ENCODE data around the gene ARID3A. TPM values are rescaled to one million over a fixed set of nuclear protein-coding genes. Genes with fewer than 3 reads are reported as not detected.

The ARID3A gene
- total RNA-seq, 1 experiment from 2014 or later: 239 TPM

- Histone ChIP-seq H3K4me1 (no peaks in the 10 kb centered on the region), H3K4me3 (ENCODE audit: low read depth, low read length) (no peak overlapping the region), H3K36me3 (ENCODE audit: control insufficient read depth, insufficient read depth, low read length) (no peaks in the 10 kb centered on the region), H3K27me3 (replicated peaks; ENCODE audit: control insufficient read depth, insufficient read depth, low read length) (no peaks in the 10 kb centered on the region), H3K9me3 (no peaks in the 10 kb centered on the region)
- H3K9me3 Mint-ChIP-seq (ENCODE audit: unreplicated experiment): no peaks in the 10 kb centered on the region
- ChIA-PET POLR2A (no interaction called here), CTCF (interaction anchor here (1.0 kb wide), 1 partner anchor 296 kb away, joined by 3 read pairs; no protein-coding TSS in a partner anchor)
- no peaks in the 10 kb centered on the region for H3K4me1 Mint-ChIP-seq (ENCODE audit: low read depth, unreplicated experiment)
- no peak for DNase-seq
- intact Hi-C loops (cut with micrococcal nuclease; ENCODE audit: unreplicated experiment): no loop called here
- H3K36me3 Mint-ChIP-seq (ENCODE audit: insufficient read depth, unreplicated experiment): peaks cover 24% of the 10 kb centered on the region
- no peak overlapping the region for H3K27ac Mint-ChIP-seq (ENCODE audit: unreplicated experiment)
- H3K27me3 Mint-ChIP-seq (ENCODE audit: insufficient read depth, unreplicated experiment): no peaks in the 10 kb centered on the region
- TF ChIP-seq, protein P1, sequence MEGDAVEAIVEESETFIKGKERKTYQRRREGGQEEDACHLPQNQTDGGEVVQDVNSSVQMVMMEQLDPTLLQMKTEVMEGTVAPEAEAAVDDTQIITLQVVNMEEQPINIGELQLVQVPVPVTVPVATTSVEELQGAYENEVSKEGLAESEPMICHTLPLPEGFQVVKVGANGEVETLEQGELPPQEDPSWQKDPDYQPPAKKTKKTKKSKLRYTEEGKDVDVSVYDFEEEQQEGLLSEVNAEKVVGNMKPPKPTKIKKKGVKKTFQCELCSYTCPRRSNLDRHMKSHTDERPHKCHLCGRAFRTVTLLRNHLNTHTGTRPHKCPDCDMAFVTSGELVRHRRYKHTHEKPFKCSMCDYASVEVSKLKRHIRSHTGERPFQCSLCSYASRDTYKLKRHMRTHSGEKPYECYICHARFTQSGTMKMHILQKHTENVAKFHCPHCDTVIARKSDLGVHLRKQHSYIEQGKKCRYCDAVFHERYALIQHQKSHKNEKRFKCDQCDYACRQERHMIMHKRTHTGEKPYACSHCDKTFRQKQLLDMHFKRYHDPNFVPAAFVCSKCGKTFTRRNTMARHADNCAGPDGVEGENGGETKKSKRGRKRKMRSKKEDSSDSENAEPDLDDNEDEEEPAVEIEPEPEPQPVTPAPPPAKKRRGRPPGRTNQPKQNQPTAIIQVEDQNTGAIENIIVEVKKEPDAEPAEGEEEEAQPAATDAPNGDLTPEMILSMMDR (IDR thresholded peaks at IDR 0.05; ENCODE audit: insufficient read depth in 1 of 2, low read depth in 1 of 2, low read length in 1 of 2, severe bottlenecking in 1 of 2, unreplicated experiment in 1 of 2): no peak
- no TSS peak for BruUV-seq (replicated peaks)
- no peak overlapping the region for H3K4me3 Mint-ChIP-seq (ENCODE audit: unreplicated experiment)
These were observed 23.2 kb upstream of the ARID3A start for GRCh38 chr19:902446-903226.

- Histone ChIP-seq H3K36me3 (ENCODE audit: control insufficient read depth, insufficient read depth, low read length) (no peaks in the 10 kb centered on the region), H3K4me1 (no peaks in the 10 kb centered on the region), H3K9me3 (no peaks in the 10 kb centered on the region), H3K4me3 (ENCODE audit: low read depth, low read length) (no peak overlapping the region), H3K27me3 (replicated peaks; ENCODE audit: control insufficient read depth, insufficient read depth, low read length) (no peaks in the 10 kb centered on the region)
- H3K9me3 Mint-ChIP-seq (ENCODE audit: unreplicated experiment): no peaks in the 10 kb centered on the region
- CTCF ChIA-PET: interaction anchor here (1.0 kb wide), 1 partner anchor 296 kb away, joined by 3 read pairs; no protein-coding TSS in a partner anchor
- POLR2A ChIA-PET: no interaction called here
- intact Hi-C loops (cut with micrococcal nuclease; ENCODE audit: unreplicated experiment): no loop called here
- H3K36me3 Mint-ChIP-seq (ENCODE audit: insufficient read depth, unreplicated experiment): peaks cover 20% of the 10 kb centered on the region
- no peaks in the 10 kb centered on the region for H3K4me1 Mint-ChIP-seq (ENCODE audit: low read depth, unreplicated experiment)
- no peak overlapping the region for H3K27ac Mint-ChIP-seq (ENCODE audit: unreplicated experiment)
- no peak for DNase-seq
- H3K27me3 Mint-ChIP-seq (ENCODE audit: insufficient read depth, unreplicated experiment): no peaks in the 10 kb centered on the region
- TF ChIP-seq, protein P1 (IDR thresholded peaks at IDR 0.05; ENCODE audit: insufficient read depth in 1 of 2, low read depth in 1 of 2, low read length in 1 of 2, severe bottlenecking in 1 of 2, unreplicated experiment in 1 of 2): no peak
- no TSS peak for BruUV-seq (replicated peaks)
- H3K4me3 Mint-ChIP-seq (ENCODE audit: unreplicated experiment): no peak overlapping the region
These were observed 22.5 kb upstream of the ARID3A start for GRCh38 chr19:903266-903797.

DNA sequence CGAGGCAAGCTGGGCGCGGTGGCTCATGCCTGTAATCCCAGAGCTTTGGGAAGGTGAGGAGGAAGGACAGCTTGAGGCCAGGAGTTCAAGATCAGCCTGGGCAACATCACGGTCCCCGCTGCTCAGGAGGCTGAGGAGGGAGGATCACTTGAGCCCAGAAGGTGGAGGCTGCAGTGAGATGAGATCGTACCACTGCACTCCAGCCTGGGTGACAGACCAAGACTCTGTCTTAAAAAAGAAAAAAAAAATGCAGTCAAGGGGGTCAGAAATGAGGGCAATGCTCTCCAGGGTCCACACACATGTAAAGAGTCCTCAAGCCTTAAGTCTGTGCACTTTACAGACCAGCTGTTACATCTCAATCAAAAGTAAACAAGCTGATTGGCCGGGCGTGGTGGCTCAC is 21.3 kb upstream of the ARID3A start:
- Mint-ChIP-seq H3K27ac (ENCODE audit: unreplicated experiment) (no peak overlapping the region), H3K9me3 (ENCODE audit: unreplicated experiment) (no peaks in the 10 kb centered on the region), H3K27me3 (ENCODE audit: insufficient read depth, unreplicated experiment) (no peaks in the 10 kb centered on the region), H3K4me1 (ENCODE audit: low read depth, unreplicated experiment) (peaks cover 3% of the 10 kb centered on the region), H3K4me3 (ENCODE audit: unreplicated experiment) (no peak overlapping the region), H3K36me3 (ENCODE audit: insufficient read depth, unreplicated experiment) (peaks cover 20% of the 10 kb centered on the region)
- DNase-seq: no peak
- BruUV-seq (replicated peaks): no TSS peak
- ChIA-PET CTCF (interaction anchor here (0.6 kb wide), 1 partner anchor 137 kb away, joined by 3 read pairs; no protein-coding TSS in a partner anchor), POLR2A (no interaction called here)
- Histone ChIP-seq H3K9me3 (no peaks in the 10 kb centered on the region), H3K27me3 (replicated peaks; ENCODE audit: control insufficient read depth, insufficient read depth, low read length) (no peaks in the 10 kb centered on the region), H3K36me3 (ENCODE audit: control insufficient read depth, insufficient read depth, low read length) (no peaks in the 10 kb centered on the region), H3K4me3 (ENCODE audit: low read depth, low read length) (no peak overlapping the region), H3K4me1 (no peaks in the 10 kb centered on the region; the same call in 1 of the 2 replicates)
- TF ChIP-seq, protein P1 (IDR thresholded peaks at IDR 0.05; ENCODE audit: insufficient read depth in 1 of 2, low read depth in 1 of 2, low read length in 1 of 2, severe bottlenecking in 1 of 2, unreplicated experiment in 1 of 2): no peak
- intact Hi-C loops (cut with micrococcal nuclease; ENCODE audit: unreplicated experiment): no loop called here
